Fibroblast of peridontal ligament (primary cell): ENCODE results near the gene CTIF.
A peak's percentile ranks its signal among the peaks of the same experiment; 100 is the strongest.

Experiments used
- DNase-seq: peaks from one replicate; pipeline ENCODE4 v3.0.0-alpha.2; 2010; ENCODE audit errors: extremely low read depth

The CTIF gene

DNA sequence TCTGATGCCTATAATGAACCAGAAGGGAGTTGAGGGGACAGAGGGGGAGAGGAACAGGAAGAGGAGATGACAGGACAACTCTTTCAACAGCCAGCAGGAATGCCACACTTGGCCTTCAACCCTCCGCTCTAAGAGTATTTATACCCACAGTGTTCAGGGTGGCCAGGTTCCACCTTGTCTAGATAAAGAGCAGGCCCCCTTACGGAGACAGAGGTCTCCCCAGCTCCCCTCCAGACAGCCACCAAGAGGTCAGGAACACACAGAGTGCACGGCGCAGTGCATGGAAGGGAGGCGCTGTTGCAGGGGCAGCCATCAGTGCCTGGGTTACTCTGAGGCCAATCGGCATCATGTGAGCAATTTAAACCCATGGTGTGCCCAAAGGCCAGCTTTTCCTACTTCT is 235.0 kb downstream of the CTIF start:
- DNase-seq: no peak

GRCh38 chr18:48774941-48775340 is 236.1 kb downstream of the CTIF start:
- DNase-seq: no peak

DNA sequence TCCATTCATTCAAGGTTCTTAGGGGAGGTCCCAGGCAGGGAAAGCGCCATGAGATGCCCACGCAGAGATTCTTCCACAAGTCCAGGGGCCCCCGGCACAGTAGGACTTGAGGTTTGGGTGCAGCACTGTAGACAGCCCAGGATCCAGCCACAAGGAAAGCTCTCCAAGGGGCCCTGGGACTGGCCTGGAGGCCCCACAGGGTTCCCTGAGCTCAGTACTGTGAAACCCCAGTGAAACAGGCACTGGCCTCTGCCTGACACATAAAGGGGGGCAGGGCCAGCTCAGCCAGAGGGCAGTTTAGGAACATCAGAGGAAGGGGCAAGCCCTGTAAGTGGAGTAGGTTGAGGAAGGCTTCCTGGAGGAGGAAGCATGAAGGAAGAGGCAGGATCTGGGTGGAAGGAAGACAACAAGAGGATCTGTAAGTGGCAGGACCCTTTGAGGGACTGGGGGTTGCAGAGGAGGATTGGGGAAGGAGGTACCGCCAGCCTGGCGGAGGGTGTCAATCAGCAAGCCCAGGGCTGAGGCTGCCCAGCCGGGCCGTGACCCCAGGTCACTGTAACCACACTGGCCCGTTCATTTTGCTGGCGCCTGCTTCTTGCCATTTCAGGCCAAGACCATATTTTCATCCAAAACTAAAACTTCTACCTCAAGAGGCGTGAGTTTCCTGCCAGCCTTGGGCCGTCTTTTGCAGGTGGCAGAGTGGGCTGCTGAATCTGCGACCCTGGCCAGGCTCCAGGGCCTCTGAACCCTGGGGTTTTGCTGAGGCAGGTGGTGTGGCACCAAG is 236.7 kb downstream of the CTIF start:
- DNase-seq: no peak

- DNase-seq: no peak
These were observed 237.3 kb downstream of the CTIF start for GRCh38 chr18:48776156-48776555.

GRCh38 chr18:48776641-48777025 is 237.8 kb downstream of the CTIF start:
- peak; percentile 20 for DNase-seq

DNA sequence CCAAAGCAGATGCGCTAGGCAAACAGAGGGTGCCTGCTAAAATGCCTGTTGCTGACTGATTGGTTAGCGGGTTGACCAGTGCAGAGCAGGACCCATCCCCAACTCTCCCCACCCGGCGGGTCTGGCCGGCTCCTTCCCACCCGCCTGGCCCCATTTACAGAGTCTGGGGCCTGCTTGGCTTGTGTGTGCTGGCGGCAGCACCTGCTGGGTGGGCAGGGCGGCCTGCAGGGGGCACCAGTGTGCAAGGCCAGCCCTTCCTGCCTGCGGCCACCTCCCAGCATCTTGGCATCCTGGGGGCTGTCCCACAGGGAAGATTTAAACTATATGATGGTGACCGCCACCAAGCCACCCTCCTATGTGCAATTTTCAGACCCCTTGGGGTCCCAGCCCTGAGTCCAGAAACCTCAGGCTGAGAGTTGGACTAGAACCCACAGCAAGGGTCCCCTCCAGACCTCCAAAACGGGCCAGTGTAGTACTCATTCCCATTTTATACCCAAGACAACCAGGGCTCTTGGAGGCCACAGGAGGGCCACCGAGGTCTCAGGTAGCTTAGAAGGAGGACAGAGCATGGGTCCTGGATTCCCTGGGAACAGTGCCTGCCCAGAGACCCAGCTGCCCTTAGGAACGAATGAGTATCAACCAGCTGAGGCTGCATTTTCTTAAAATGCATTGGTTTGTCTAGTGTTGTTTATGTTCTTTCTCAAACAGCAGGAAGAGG is 238.4 kb downstream of the CTIF start:
- DNase-seq: peak; percentile 35

GRCh38 chr18:48777744-48778116 is 238.9 kb downstream of the CTIF start:
- DNase-seq: no peak

DNA sequence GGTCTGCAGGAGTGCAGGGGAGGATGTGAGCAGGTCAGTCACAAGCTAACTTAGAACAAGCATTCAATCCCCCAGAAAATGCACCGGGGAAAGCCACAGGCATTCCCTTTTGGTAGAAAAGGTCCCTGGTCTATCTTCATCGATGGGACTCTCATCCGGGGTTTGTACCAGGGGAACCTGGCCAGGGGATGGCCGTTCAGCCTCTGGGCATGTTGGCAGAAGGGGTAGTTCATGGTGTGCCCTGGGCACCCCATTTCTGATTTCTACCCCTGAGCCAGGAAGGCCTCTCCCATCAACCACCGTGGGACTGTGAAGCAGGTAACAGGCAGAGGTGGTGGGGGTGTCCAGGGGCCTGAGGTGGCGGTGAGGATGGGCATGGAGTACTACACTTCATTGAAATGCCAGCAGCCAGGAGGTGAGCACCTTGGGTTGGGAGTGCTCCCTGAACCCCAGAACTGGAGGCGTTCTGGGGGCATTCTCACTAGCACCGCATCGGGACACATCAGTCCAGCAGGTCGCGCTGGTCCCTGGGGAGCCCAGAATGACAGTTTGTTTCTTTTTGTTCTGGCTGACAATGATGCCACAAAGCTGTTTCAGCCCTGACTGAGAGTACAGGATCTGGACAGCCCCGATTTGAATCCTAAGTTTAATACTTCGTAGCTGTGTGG is 239.6 kb downstream of the CTIF start:
- no peak for DNase-seq

DNA sequence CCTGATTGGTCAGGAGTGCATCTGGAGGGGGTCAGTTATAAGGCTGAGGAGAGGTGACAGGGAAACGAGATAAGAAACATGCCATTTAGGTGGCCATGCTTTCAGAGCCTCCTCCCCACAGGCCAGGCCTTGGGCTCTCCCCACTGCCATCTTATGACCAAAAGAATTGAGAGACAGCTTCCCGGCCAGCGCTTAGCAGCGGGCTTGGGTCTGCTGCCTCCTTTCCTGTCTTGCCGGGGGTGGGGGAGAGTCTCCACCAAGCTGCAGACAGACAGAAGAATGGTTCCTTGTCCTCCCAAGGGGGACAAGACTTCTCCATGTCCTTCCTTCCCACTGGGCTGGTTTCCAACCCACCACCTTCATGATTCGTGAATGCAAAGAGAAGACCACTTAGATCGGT is 240.6 kb downstream of the CTIF start:
- DNase-seq: no peak

DNA sequence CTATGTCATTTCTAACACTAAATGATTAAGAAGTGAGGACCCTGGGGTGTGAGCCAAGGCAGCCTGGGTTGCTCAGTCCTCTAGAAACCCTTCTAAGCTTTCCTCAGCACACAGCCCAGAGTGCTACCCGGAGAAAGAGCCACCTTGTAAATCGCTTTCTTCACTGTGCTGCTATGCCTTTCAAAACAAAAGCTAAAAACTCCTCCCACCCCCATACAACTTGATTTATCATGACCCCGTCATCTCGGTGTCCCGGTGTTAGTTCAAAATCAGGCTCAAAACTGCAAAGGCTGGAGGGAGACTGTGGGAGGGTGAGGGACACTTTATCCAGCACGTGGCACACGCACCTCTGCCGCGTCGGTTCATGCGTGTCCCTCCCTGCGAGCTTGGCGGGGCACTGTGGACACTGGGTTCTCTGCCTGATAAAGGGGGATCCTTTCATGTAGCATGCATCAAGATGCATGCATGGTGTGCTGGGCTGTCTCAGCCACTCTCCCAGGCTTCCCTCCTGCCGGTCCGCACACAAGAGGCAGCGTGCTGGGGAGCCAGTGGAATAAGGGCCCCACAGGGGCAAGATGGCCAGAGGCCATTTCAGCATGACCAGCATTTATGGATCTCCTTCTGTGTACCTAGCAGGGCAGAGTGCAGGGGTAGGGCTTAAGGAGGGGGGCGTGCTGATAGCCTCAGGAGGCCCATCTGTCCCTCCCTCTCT is 241.5 kb downstream of the CTIF start:
- DNase-seq: no peak

GRCh38 chr18:48780913-48781162 is 242.0 kb downstream of the CTIF start:
- DNase-seq: no peak

GRCh38 chr18:48781163-48781987 is 242.5 kb downstream of the CTIF start:
- DNase-seq: peak; percentile 24

DNA sequence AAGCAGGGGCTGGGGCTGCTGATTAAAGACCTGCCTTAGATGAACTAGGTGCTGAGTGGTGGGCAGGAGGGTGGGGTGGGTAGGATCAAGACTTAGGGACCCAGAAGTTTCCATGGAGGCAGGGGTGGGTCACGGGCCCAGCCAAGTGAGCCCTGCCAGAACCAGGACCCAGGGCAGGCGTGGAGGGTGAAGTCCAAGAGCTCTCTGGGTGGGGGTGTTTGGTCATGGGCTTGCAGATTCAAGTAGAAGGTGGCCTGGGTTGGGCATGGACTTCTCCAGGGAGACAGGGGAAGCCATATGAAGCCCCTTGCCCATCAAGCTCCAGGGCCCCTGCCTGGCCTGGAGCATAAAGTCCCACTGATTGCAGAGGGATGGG is 243.1 kb downstream of the CTIF start:
- DNase-seq: no peak

DNA sequence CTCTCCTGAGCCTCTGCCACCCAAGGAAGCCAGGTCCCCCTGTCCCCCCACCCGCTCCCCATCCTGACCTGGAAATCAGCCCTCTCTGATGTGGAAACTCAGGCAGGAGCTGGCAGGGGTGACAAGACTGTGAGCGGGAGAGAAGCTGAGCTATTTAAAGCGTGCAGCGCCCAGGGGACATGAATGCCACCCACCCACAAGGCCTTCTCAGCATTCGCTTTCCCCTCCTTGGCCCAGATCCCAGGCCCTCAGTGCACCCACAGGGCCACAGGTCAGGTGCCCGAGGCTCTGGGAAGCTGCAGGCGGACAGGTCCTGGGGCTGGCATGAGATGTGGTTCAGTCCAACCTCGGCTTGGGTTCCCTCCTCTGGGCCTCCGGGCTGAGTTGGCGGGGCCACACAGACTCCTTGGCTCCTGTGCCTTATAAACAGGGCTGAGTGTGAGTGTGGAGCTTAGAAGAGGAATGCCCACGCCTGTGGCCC is 243.6 kb downstream of the CTIF start:
- DNase-seq: no peak

- no peak for DNase-seq
These were observed 245.0 kb downstream of the CTIF start for GRCh38 chr18:48783616-48784520.

DNA sequence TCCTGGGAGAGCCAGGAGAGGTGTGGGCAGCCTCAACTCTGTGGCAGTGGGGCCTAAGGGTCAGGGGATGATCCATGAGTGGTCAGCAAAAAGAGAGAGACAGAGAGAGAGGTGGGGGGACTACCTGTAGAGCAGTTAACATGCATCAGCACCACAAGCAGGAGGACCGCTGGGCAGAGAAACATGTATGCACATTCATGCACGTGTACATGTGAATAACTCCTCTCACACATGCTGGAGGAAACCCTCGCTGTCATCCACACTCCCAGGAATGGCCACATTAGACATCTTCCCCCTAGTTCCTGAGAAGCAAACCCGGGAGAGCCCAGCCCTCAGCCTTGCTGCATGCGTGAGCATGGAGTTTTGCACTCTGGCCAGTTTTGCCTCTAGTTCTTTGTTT is 245.8 kb downstream of the CTIF start:
- DNase-seq: no peak

GRCh38 chr18:48785091-48785614 is 246.3 kb downstream of the CTIF start:
- peak; percentile 34 for DNase-seq

GRCh38 chr18:48785736-48786454 is 247.1 kb downstream of the CTIF start:
- no peak for DNase-seq

DNA sequence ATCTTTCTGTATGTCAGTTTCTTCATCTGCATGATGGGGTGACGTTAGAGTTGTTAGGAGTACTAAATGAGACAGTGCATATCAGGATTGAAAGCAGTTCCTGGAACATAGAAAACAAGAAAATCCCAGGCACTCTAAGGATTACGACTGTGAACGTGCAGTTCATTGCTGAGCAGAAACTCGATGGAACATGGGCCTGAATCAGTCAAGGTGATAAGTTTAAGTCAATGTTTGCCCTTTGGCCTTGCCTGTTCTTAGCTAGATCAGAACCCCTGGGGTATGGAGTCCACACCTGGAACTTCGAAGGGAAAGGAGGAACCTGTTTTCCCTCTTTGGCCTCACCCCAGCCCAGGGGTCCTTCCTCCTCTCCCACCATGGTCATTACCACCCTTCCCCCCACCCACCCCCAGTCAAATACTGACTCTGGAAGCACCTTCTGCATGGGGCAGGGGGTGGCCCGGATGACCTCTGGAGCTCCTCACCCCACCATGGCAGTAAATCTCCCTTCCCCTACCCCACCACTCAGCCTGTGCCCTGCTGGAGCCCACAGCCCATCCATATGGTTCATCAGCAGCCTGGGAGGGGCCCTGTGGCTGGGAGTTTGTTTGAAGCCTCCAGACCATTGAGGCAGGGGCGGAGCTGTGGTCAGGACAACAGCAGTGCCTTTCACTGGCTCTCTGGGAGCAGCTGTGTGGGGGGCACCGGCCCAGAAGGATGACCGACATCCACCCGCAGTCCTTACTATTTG is 247.8 kb downstream of the CTIF start:
- DNase-seq: no peak
